Left ventricle myocardium inferior (tissue), 1 donor: Measurements from ENCODE around the gene KLF7. TPM values are rescaled to one million over a fixed set of nuclear protein-coding genes. Genes with fewer than 3 reads are reported as not detected.
A peak's percentile ranks its signal among the peaks of the same experiment; 100 is the strongest.

Experiments used
- DNase-seq: peaks from one replicate; pipeline ENCODE4 v3.0.0-alpha.2; 2020
- H3K27ac ChIP-seq: fragments of 200-600 bp; replicated peaks from 2 replicates; pipeline ENCODE4 v1.8.0; 2021
- H3K27me3 ChIP-seq: fragments of 200-600 bp; 2 replicates; pipeline ENCODE4 v1.8.0; 2021; ENCODE audit warnings: low read depth
- H3K36me3 ChIP-seq: fragments of 200-600 bp; 2 replicates; pipeline ENCODE4 v1.8.0; 2021
- H3K4me1 ChIP-seq: fragments of 200-600 bp; 2 replicates; pipeline ENCODE4 v1.8.0; 2021
- H3K4me3 ChIP-seq: fragments of 200-600 bp; 2 replicates; pipeline ENCODE4 v1.8.0; 2021; ENCODE audit warnings: mild to moderate bottlenecking, moderate library complexity
- H3K9me3 ChIP-seq: fragments of 200-600 bp; replicated peaks from 2 replicates; pipeline ENCODE4 v1.8.0; 2021
- intact Hi-C: fragments of 100-400 bp; cut with micrococcal nuclease; formaldehyde crosslinking; loops from one replicate; pipeline ENCODE4 v1.11.0; 2022
- total RNA-seq: library from RNA; stranded (reverse); fragmentation: NEBNext Ultra II Directional; extraction: Animal tissue kit (Norgen Biotek cat#: 25700); gene quantifications from one replicate; pipeline ENCODE4 v1.2.1, GENCODE V29; 2021
- TF ChIP-seq, protein P1 (sequence below): fragments of 200-600 bp; IDR thresholded peaks from 2 replicates; pipeline ENCODE4 v1.8.0; 2021; ENCODE audit warnings: antibody characterized with exemption, mild to moderate bottlenecking, borderline replicate concordance
- donor health status: DM: no; HTN: yes; CAD: no; lungs with severe emphysema.

Gene KLF7
- total RNA-seq, 1 donor from 2014 or later: 24.2 TPM

DNA sequence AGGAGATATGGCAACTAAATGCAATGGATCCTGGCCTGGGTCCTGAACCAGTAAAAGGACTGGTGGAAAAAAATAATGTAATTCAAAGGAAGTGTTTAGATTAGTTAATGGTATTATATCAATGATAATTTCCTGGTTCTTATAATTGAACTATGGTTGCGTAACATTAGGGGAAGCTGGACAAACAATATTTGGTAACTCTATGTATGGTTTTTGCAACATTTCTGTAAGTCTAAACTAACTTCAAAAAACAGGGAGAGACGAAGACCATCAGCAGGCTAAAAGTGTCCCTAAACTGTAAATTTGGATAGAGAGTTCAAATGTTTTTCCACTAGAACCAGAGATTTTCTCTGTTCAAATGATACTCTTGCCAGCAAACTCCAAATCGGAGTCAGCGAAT, 36.9 kb downstream of the KLF7 start:
- H3K27me3 ChIP-seq: no peaks in the 10 kb centered on the region
- H3K27ac ChIP-seq: peak overlapping the region; percentile 100
- TF ChIP-seq, protein P1, sequence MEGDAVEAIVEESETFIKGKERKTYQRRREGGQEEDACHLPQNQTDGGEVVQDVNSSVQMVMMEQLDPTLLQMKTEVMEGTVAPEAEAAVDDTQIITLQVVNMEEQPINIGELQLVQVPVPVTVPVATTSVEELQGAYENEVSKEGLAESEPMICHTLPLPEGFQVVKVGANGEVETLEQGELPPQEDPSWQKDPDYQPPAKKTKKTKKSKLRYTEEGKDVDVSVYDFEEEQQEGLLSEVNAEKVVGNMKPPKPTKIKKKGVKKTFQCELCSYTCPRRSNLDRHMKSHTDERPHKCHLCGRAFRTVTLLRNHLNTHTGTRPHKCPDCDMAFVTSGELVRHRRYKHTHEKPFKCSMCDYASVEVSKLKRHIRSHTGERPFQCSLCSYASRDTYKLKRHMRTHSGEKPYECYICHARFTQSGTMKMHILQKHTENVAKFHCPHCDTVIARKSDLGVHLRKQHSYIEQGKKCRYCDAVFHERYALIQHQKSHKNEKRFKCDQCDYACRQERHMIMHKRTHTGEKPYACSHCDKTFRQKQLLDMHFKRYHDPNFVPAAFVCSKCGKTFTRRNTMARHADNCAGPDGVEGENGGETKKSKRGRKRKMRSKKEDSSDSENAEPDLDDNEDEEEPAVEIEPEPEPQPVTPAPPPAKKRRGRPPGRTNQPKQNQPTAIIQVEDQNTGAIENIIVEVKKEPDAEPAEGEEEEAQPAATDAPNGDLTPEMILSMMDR: no peak
- H3K9me3 ChIP-seq: peaks cover 12% of the 10 kb centered on the region
- intact Hi-C loops: no loop called here
- no peak for DNase-seq
- peaks cover 83% of the 10 kb centered on the region for H3K4me1 ChIP-seq
- peaks cover 3% of the 10 kb centered on the region for H3K36me3 ChIP-seq
- no peak overlapping the region for H3K4me3 ChIP-seq

DNA sequence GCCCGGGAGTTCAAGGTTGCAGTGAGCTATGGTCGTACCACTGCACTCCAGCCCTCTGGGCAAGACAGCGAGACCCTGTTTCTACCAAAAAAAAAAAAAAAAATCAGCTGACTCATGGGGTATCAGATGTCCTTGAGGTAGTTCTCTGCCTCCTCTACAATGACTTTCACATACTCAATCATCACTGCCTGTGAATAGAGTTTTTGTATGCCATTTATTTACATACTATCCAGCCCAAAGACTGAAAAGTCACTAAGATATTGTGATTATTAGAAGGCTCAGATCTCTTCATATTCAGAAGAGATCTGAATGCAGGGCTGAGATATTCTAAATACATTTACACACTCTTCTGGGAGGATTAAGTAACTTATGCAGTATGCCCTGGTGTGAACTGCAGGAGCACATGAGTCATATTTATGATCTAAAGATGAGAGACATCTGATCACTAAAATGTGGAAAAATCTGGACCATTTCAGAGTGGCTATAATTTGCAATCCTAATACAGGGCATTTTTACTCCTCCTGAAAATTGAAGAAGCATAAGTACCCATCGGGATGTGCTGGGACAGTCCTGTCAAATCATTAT, 38.9 kb downstream of the KLF7 start:
- Histone ChIP-seq H3K4me3 (no peak overlapping the region), H3K9me3 (peaks cover 12% of the 10 kb centered on the region), H3K27ac (peak overlapping the region; percentile 7), H3K27me3 (no peaks in the 10 kb centered on the region), H3K4me1 (peaks cover 83% of the 10 kb centered on the region), H3K36me3 (peaks cover 18% of the 10 kb centered on the region)
- intact Hi-C loops: no loop called here
- TF ChIP-seq, protein P1: no peak
- no peak for DNase-seq

DNA sequence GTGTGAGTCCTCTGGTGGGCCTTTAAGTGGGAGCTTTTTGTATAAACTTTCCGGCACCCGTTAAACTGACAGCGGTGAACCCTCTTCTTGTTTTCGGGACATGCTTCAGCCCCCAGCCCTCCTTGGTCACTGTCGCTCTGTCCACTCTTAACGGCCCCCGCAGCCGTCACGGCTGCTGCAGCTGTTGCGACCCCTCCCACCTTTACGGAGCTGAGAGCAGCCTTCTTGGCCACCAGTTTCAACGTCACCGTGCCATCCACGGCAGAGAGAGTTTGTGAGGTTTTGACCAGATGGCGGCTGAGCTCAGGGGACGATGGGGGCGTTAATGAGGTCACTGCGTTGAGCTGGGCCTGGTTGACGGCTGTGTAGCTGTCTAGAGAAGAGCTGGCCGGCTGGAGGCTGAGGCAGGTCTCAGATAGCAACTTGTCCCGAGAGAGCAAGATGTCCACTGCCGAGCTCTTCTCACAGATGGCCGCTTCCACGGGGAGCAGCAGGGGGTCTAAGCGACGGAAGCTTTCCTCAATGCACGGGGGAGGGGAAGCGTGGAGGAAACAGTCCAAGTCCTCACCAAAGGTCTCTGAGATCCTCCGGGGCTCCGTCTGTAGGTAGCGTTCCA, 41.9 kb downstream of the KLF7 start:
- Histone ChIP-seq H3K9me3 (peaks cover 12% of the 10 kb centered on the region), H3K27ac (peak overlapping the region; percentile 66), H3K4me1 (peaks cover 74% of the 10 kb centered on the region), H3K4me3 (no peak overlapping the region), H3K36me3 (peaks cover 18% of the 10 kb centered on the region), H3K27me3 (no peaks in the 10 kb centered on the region)
- no peak for DNase-seq
- TF ChIP-seq, protein P1: no peak
- intact Hi-C loops: no loop called here

DNA sequence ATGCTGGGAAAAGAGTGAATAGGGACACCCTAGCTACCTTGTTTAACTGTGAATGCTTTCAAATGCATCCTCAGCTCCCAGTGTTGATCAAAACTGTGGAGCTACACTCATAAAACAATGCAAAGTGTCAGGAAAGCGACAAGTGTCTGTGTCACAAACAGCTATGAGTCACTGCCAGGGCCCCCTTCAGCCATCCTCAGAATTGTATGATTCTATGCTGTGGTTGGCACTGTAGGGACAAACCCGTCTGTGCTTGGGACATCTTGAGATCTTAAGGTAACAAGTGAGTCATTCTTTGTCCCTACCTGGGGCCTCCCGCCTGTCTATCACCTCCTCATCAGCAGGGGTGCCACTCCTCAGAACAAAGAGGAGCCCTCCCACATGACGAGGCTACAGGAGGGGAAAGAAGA, 42.4 kb downstream of the KLF7 start:
- intact Hi-C loops: no loop called here
- Histone ChIP-seq H3K36me3 (peaks cover 21% of the 10 kb centered on the region), H3K4me1 (peaks cover 74% of the 10 kb centered on the region), H3K27ac (peak overlapping the region; percentile 66), H3K4me3 (no peak overlapping the region), H3K27me3 (no peaks in the 10 kb centered on the region), H3K9me3 (peaks cover 10% of the 10 kb centered on the region)
- no peak for DNase-seq
- TF ChIP-seq, protein P1: no peak

DNA sequence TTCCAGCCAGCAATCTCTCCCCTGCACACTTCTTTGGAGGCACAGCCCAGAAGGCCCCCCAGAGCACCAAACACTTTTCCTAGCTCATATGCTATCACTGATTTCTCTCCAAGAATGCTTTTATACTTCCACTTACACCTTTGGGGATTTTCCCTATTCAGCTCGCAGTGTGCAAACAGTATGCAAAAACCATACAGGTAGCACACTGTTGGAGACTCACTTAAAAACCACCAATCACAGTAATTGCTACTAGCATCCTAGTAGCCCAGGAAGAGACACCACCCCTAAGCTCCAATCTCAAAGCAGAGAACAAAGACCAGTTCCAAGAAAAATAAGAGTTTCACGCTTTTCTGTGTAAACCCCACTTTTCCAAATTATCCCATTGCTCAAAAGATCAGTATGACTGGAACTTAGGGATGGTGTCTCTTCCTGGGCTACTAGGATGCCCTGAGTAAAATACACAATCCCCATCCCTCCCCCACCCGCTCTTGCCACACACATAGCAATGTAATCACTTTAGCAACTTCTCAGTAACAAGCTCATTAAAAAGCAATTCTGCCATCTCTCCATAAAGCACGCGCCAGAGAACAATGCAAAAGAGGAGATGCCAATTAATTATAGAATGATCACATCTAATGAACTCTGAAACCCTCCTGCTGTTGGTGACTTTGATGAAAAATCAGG, 43.0 kb downstream of the KLF7 start:
- intact Hi-C loops: no loop called here
- TF ChIP-seq, protein P1: no peak
- Histone ChIP-seq H3K4me3 (no peak overlapping the region), H3K4me1 (peaks cover 78% of the 10 kb centered on the region), H3K36me3 (peaks cover 23% of the 10 kb centered on the region), H3K27ac (peak overlapping the region; percentile 66), H3K9me3 (peaks cover 5% of the 10 kb centered on the region), H3K27me3 (no peaks in the 10 kb centered on the region)
- DNase-seq: no peak
